Activated naive CD4-positive, alpha-beta T cell treated with anti-CD3 and anti-CD28 coated beads, Interleukin-2, amount 10 ng/mL, durations not matched to agents 5 hours and 36 hours (primary cell): ENCODE results near the gene STAM2. TPM values are rescaled to one million over a fixed set of nuclear protein-coding genes. Genes with fewer than 3 reads are reported as not detected.

Experiments used
- total RNA-seq, 2 experiments: library from RNA; stranded (reverse); gene quantifications; one replicate each; pipeline ENCODE4 v1.2.3, GENCODE V29; 2021

Gene STAM2
- 10 to 100 TPM; 14.6 to 15.9 TPM for total RNA-seq

GRCh38 chr2:152175368-152176112, at the start of gene STAM2:
Gene STAM2, minus strand, starts transcription at chr2:152175763. Its CDS starts 121 bp downstream, at chr2:152175642.

GRCh38 chr2:152098496-152099366, 76.8 kb downstream of the STAM2 start, which contains the start of gene CACNB4:
Gene CACNB4, minus strand, starts transcription at chr2:152099044.

Other genes starting within 250 kb of the STAM2 start
- under 1 TPM; 0.10 to 0.13 TPM for gene CACNB4, start 76.7 kb downstream of the STAM2 start, total RNA-seq
- under 1 TPM; 0.75 to 0.83 TPM for gene FMNL2, start 159.4 kb upstream of the STAM2 start, total RNA-seq